22Rv1 (cell line): Measurements from ENCODE around the gene RNU1-3.
"Not testable (repeated sequence)": the region's sequence is repeated elsewhere in the genome, so short reads cannot be mapped to it uniquely, and the experiment has no call there.

Experiments
- ZFX ChIP-seq: fragments of 450-650 bp; IDR thresholded peaks from 2 replicates; pipeline ENCODE4 v1.6.1; 2017; ENCODE audit warnings: antibody characterized with exemption, borderline replicate concordance
- TF ChIP-seq, protein P1 (sequence below): fragments of 450-650 bp; IDR thresholded peaks from 2 replicates; pipeline ENCODE4 v1.5.1; 2017; ENCODE audit warnings: mild to moderate bottlenecking

DNA sequence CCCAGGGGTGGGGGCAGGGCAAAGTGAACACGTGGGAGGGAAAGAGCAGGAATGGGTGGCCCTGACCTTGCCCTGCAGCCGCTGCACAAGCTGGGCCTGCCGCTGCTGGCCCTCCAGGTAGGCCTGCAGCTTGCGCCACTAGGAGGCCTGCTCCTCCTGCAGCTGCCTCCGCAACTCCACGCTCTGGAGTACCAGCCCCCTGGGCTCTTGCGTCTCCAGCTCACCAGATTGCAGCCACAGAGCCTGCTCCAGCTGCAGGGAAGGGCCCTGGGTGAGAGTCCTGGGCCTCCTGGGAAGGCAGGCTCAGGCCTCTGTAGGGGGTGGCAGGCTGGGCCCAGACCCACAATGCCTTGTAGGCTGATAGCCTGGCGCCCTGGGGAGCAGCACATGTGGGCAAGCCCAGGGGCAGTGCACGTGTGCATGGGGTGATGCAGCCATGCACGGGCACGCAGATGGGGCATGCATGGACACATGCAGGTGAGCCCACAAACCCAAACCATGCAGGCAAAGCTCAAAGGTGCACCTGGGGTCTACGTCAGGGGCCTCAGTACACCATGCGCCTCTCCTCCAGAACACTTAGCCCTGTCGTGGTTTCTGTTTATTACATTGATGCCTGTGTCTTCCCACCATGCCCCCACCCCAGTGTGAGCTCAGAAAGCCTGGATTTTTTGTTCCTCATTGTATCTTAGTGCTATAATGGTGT lies 9.6 kb downstream of the RNU1-3 start:
- TF ChIP-seq, protein P1, sequence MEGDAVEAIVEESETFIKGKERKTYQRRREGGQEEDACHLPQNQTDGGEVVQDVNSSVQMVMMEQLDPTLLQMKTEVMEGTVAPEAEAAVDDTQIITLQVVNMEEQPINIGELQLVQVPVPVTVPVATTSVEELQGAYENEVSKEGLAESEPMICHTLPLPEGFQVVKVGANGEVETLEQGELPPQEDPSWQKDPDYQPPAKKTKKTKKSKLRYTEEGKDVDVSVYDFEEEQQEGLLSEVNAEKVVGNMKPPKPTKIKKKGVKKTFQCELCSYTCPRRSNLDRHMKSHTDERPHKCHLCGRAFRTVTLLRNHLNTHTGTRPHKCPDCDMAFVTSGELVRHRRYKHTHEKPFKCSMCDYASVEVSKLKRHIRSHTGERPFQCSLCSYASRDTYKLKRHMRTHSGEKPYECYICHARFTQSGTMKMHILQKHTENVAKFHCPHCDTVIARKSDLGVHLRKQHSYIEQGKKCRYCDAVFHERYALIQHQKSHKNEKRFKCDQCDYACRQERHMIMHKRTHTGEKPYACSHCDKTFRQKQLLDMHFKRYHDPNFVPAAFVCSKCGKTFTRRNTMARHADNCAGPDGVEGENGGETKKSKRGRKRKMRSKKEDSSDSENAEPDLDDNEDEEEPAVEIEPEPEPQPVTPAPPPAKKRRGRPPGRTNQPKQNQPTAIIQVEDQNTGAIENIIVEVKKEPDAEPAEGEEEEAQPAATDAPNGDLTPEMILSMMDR, result not testable (repeated sequence)
- not testable (repeated sequence) for TF ChIP-seq ZFX
